Measurements from ENCODE around the gene RAPGEF6.

GRCh38 chr5:131541762-131542161 lies 93.3 kb downstream of the RAPGEF6 start:
- TF ChIP-seq REST (tag by site-specific recombination; IDR thresholded peaks at IDR 0.05): no peak
- TF ChIP-seq CTCF (tag by site-specific recombination; IDR thresholded peaks at IDR 0.05): no peak
- no peak for TF ChIP-seq SP7 (tag by site-specific recombination; IDR thresholded peaks at IDR 0.05)
- no peak for TF ChIP-seq ZNF362 (tag by site-specific recombination; IDR thresholded peaks at IDR 0.05)
- no peak for TF ChIP-seq OVOL3 (tag by site-specific recombination; IDR thresholded peaks at IDR 0.05)

All from HEK293 (cell line).